ENCODE results near the gene APOD. TPM values are rescaled to one million over a fixed set of nuclear protein-coding genes. Genes with fewer than 3 reads are reported as not detected.
A peak's percentile ranks its signal among the peaks of the same experiment; 100 is the strongest.

APOD gene
- total RNA-seq, 1 donor from 2014 or later = 3.5 TPM

DNA sequence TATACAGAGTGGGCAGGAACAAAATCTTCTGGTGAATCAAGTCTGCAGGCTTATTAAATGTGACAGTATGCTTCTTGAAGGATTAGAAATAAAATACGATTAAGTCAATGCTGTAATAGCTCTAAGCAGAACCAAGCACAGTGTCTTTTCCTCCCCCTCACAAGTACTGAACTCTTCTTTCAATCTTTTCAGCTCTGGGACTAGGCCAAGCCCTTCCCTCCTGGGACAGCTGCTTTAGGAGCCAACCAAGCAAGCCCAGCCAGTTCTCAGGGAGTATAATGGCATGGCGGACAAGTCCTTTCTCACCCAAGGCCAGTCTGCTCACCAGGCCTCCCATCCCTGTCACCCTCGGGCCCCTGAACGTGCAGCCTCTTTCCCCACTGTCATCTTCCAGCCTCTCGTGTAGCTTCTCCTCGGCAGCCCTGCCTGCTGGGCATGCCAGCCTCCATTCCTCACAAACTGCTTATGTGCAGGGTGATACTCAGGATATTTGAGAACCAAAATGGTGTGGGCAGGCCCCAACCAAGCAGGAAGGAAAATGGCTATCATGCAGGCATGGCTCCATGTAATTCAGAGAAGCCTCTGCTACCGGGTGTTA, 32.3 kb downstream of the APOD start:
- peak; percentile 61 for ATAC-seq

- no peak for ATAC-seq
Observed at GRCh38 chr3:195550723-195551122, 33.0 kb downstream of the APOD start.

DNA sequence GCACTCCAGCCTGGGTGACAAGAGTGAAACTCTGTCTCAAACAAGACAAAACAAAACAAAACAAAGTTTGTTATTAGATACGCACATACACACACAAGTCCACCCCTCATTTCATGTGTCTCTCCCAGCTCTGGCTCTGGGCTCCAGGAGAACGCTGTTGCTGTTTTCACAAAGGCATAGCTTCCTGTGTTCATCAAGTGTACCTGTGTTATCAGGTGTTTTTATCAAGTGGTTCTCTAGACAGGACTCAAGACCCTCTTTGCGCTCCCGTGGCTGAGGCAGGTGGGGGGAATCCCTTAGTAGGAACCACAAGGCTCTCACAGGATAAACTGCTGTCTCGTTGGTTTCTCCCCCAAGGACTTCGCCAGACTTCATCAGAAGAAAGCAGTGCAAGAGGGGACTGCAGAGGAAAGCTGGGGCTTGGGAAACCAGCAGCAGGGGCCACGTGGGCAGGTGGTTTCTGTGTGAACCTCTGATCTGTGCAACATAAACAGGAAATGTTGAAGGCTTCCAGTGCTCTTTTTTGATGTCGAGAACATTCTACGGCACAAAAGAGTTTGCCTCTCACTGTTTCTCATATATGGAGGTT, 33.7 kb downstream of the APOD start:
- ATAC-seq = no peak

DNA sequence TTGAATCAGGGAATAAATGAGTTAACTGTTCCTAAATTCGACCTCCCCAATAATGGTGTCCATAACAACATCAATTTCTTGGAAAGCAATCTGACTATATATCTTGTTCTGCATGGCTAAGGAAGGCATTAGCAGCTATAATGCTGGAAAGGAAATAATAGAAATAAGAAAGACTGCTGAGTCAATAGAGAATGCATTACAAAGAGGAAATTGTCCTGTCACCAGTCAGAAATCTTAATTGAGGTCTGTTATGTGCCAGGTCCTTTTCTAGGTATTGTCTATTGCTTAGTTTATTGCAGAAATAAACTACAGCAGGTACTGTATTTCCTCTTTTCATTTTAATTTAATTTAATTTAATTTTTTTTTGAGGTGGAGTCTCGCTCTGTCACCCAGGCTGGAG, 34.8 kb downstream of the APOD start:
- ATAC-seq = no peak

DNA sequence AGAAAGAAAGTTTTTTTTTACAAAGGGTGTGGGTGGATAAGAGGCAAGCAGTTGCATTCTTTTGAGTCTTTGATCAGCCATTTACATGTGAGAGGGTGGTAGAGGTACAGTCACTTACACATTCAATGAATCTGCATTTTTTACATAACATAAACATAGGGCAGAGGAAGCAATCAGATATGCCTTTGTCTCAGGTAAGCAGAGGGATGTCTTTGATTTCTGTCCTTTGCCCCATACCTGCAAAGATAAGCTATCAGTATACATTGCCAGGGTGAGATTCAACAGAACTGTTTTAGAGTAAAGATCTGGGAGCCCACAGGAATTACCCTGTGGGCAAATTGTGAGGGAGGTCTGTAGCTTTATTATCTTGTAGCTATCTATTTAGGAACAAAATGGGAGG, 35.2 kb downstream of the APOD start:
- no peak for ATAC-seq

DNA sequence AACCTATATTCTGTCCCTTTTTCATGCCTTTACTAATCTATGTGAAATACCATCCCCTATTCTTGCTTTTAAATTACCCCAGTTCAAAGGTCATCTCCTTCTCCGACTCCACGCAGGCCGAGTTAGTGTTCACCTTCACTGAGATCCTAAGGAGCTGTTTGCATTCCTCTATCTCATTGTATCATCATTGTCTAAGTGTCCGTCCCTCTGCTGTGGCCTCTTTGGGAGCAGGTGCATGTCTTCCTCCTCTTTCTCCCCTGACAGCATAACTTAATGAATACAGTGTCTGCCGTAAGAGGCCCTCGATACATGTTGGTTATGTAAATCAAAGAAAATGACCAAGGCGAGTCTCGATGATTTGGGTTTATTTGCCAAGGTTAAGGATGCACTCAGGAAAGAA, 35.7 kb downstream of the APOD start:
- ATAC-seq = no peak

DNA sequence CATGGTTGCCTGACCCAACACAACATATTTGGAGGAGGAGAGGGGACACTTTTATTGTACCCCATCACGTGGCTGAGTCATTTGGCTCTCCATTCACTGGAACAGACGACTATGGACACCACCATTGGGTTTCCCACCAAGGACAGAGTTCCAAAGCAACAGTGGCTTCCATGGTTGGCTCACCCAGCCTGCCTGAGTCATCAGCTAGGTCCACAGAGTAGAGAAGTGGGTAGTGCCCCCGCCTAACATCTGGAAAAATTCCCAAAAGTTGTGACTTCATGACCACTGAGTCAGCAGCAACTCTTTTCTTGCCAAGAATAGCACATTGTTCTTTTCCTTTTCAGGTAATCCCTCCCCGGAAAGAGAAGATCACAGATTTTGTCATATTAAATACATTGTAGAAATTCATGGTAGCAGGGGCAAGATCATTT, 37.6 kb downstream of the APOD start:
- peak; percentile 62 for ATAC-seq

DNA sequence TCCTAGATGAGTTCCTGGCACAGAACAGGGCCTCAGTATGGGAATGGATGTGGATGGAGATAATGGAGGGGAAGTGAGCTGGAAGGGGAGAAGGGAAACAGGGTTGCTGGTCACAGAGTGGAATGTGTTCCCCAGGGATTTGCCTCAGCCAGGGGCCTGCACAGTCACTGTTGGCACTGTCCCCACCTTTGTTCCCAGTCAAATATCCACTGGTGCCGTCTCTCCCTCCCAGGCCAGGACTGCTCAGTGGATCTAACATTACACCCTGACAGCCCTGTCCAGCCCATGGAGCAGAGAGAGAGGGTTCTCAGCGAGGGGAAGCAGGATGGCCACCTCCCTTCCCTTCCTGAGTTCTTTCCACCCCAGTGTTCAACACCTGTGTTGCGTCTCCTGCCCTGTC, 39.1 kb downstream of the APOD start:
- no peak for ATAC-seq

- ATAC-seq = no peak
Observed at GRCh38 chr3:195544230-195544536, 39.6 kb downstream of the APOD start.

DNA sequence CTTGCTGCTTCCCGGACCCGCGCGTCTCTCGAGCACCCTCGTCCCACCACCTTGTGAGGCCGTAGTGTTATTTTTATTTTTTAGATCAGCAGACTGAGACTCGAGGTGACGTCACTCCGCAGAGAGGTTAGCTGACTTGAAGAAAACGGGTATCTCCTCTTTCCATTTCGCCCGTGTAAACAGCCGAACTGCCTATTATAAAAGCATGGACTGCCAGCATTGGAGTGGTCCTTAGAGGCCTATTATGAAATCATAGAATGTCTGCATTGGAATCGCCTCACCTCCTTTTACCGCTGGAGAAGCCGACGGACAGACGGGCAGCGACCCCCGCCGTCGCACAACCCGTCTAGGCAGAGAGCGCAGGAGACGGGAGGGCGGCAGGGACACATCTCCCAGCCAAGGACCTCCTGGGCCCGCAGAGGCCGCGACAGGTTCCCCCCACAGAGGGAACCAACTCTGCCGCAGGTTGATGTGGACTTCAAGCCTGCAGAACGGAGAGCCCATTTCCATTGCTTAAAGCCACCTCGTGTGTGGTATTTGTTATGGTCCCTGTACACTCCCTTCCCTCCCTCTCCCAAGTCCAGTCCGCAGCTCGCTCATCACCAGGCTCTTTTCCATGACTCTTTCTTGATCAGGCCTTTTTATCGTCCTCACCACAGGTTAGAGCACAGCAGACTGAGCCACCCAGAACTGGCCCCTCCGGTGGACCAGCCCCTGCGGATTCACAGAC, 40.1 kb downstream of the APOD start:
- peak; percentile 0 for ATAC-seq

- ATAC-seq = peak; percentile 95
Observed at GRCh38 chr3:195542698-195543499, 40.8 kb downstream of the APOD start, which contains the start of gene PPP1R2. Gene PPP1R2 (minus strand): TSS chr3:195543325. CDS start chr3:195543025, 300 bp downstream.

GRCh38 chr3:195542316-195542697, 41.4 kb downstream of the APOD start:
- no peak for ATAC-seq

- ATAC-seq = no peak
Observed at GRCh38 chr3:195540511-195540910, 43.2 kb downstream of the APOD start.

GRCh38 chr3:195540027-195540426, 43.7 kb downstream of the APOD start:
- no peak for ATAC-seq

DNA sequence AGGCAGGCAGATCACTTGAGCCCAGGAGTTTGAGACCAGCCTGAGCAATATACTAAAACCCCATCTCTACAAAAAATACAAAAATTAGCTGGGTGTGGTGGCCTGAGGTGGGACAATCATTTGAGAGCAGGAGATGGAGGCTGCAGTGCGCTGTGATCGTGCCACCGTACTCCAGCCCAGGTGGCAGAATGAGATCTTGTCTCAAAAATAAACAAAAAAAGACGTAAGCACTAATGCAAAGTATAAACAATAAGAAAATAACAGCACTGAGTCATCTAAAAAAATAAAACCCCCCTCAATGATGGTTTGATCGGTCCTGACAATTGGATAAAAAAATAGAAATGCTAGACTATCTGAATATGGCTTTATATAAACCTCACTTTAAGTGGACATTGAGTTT, 44.3 kb downstream of the APOD start:
- no peak for ATAC-seq

GRCh38 chr3:195537995-195538394, 45.7 kb downstream of the APOD start:
- ATAC-seq = no peak

DNA sequence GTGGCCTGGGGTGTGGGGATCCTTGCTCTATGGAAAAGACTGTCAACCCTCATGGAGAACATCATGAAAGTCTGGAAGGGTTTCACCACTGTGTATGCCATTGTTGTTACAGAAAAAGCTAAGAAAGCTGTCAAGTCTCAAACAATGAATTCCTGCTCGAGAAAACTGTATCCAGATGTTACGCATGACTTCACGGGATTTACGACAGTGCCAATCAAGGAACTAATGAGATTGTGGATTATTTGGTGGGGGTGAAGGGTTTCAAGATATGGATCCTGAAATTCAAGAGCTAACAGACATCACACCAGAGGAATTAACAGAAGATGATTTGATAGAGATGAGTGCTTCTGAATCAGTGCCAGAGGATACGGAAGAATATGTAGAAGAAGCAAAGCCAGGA, 48.4 kb downstream of the APOD start:
- no peak for ATAC-seq

- no peak for ATAC-seq
Observed at GRCh38 chr3:195532834-195533233, 50.9 kb downstream of the APOD start.

GRCh38 chr3:195532345-195532744, 51.4 kb downstream of the APOD start:
- ATAC-seq = no peak

- ATAC-seq = no peak
Observed at GRCh38 chr3:195531683-195532082, 52.1 kb downstream of the APOD start.

GRCh38 chr3:195526492-195526891, 57.2 kb downstream of the APOD start:
- ATAC-seq = no peak

DNA sequence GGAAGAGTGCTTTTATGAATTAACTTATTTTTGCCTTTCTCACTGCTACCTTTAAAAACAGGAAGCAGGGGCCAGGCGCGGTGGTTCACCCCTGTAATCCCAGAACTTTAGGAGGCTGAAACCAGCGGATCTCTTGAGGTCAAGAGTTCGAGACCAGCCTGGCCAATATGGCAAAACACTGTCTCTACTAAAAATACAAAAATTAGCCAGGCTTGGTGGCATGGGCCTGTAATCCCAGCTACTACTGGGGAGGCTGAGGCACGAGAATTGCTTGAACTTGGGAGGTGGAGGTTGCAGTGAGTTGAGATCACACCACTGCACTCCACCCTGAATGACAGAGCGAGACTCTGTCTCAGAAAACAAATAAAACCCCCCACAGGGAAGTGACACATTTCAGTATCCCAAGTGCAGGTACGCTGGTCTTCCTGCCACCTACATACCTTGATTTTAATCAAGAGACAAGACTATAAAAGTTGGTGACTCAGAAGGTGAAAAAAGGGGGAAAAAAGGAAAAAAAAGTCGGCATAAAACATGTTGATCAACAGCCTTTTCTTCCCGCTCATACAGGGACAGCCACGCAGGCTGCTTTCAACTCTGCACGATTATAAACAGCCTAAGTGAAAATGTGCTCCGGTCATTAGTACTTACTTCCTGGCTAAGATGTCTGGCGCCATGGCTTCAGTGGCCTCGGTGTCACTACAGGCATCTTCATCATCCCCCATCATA, 59.4 kb downstream of the APOD start:
- ATAC-seq = no peak

All from esophagus mucosa (tissue), 1 donor.